ENCODE measurements around the gene COPA.

DNA sequence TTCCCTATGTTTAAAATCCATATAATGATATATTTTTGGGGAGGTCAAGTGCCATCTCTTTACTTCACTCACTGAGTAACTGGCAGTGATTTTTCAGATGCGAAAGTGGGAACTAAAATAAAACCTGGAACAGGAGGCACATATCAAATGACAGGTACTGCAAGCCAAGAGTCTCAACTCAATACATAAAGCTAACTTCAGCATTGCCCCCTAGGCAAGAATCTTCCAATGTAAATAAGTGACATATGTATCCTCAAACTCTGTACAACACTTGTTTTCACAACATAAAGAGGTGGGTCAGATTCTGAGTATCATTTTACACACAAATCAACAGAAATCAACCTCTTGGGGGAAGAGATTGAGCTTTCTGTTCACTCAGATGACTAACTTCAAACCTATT lies 98.8 kb downstream of the COPA start:
- TF ChIP-seq, protein P1, sequence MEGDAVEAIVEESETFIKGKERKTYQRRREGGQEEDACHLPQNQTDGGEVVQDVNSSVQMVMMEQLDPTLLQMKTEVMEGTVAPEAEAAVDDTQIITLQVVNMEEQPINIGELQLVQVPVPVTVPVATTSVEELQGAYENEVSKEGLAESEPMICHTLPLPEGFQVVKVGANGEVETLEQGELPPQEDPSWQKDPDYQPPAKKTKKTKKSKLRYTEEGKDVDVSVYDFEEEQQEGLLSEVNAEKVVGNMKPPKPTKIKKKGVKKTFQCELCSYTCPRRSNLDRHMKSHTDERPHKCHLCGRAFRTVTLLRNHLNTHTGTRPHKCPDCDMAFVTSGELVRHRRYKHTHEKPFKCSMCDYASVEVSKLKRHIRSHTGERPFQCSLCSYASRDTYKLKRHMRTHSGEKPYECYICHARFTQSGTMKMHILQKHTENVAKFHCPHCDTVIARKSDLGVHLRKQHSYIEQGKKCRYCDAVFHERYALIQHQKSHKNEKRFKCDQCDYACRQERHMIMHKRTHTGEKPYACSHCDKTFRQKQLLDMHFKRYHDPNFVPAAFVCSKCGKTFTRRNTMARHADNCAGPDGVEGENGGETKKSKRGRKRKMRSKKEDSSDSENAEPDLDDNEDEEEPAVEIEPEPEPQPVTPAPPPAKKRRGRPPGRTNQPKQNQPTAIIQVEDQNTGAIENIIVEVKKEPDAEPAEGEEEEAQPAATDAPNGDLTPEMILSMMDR (conservative IDR thresholded peaks at IDR 0.05; ENCODE audit: low read depth, low read length): no peak
- TF ChIP-seq EZH2 (IDR thresholded peaks at IDR 0.05; ENCODE audit: low read length, unreplicated experiment): no peak
